OCI-LY7 (cell line): ENCODE measurements around the gene ARRB1. TPM values are rescaled to one million over a fixed set of nuclear protein-coding genes. Genes with fewer than 3 reads are reported as not detected.

ENCODE experiments used
- BruUV-seq: library from RNA; stranded (reverse); fragments of 400-500 nt; replicated peaks from 2 replicates; lab custom pipeline; 2021; lab: Mats Ljungman, UMichigan
- CTCF ChIA-PET: fragments of 300-600 bp; sonication (Branson Sonifier 250); formaldehyde crosslinking; loops from one replicate; lab custom pipeline; 2022; ENCODE audit warnings: antibody characterized with exemption; ENCODE audit not compliant: unreplicated experiment; lab: Charles Lee
- POLR2A ChIA-PET: fragments of 300-600 bp; sonication (Branson Sonifier 250); formaldehyde crosslinking; loops from one replicate; lab custom pipeline; 2022; ENCODE audit warnings: antibody characterized with exemption; lab: Charles Lee
- DNase-seq: peaks from one replicate; pipeline ENCODE4 v3.0.0-alpha.2; 2015; ENCODE audit warnings: low spot score
- H2AFZ ChIP-seq: fragments of 200-600 bp; sonication (generic), shearing (Covaris generic); 2 replicates; pipeline ENCODE4 v1.6.1; 2014; ENCODE audit warnings: mild to moderate bottlenecking, antibody characterized with exemption, low read length, moderate library complexity
- H3K27ac ChIP-seq: fragments of 200-600 bp; sonication (generic); 2 replicates; pipeline ENCODE4 v1.5.1; 2014; ENCODE audit warnings: mixed run types, low read depth, mild to moderate bottlenecking, moderate library complexity, low read length, inconsistent platforms; ENCODE audit not compliant: poor library complexity, severe bottlenecking
- H3K36me3 ChIP-seq: fragments of 200-600 bp; sonication (generic); 2 replicates; pipeline ENCODE4 v1.6.1; 2014; ENCODE audit warnings: mild to moderate bottlenecking, antibody characterized with exemption, low read length, moderate library complexity, mixed read lengths; ENCODE audit not compliant: insufficient read depth
- H3K4me1 ChIP-seq: fragments of 200-600 bp; sonication (generic); 2 replicates; pipeline ENCODE4 v1.5.1; 2014; ENCODE audit warnings: mild to moderate bottlenecking, low read length; ENCODE audit not compliant: insufficient read depth, poor library complexity, severe bottlenecking
- H3K4me2 ChIP-seq: fragments of 200-600 bp; sonication (generic); 2 replicates; pipeline ENCODE4 v1.6.1; 2014; ENCODE audit warnings: mild to moderate bottlenecking, low read length
- H3K4me3 ChIP-seq: fragments of 200-600 bp; sonication (generic); 2 replicates; pipeline ENCODE4 v1.5.1; 2014; ENCODE audit warnings: mild to moderate bottlenecking, low read depth, low read length; ENCODE audit not compliant: poor library complexity, severe bottlenecking
- H3K79me2 ChIP-seq: fragments of 200-600 bp; sonication (generic); 2 replicates; pipeline ENCODE4 v1.6.1; 2016; ENCODE audit warnings: low read depth, mild to moderate bottlenecking, low read length, moderate library complexity, mixed read lengths; ENCODE audit not compliant: insufficient read depth
- H3K9me2 ChIP-seq: fragments of 200-600 bp; sonication (generic); 2 replicates; pipeline ENCODE4 v1.6.1; 2016; ENCODE audit warnings: mild to moderate bottlenecking, low read length, mixed read lengths; ENCODE audit not compliant: insufficient read depth
- H3K9me3 ChIP-seq: fragments of 200-600 bp; sonication (generic); 2 replicates; pipeline ENCODE4 v1.6.1; 2014; ENCODE audit warnings: mild to moderate bottlenecking, mixed run types, low read length, mixed read lengths
- H4K20me1 ChIP-seq: fragments of 200-600 bp; sonication (generic); 2 replicates; pipeline ENCODE4 v1.6.1; 2014; ENCODE audit warnings: mild to moderate bottlenecking, antibody characterized with exemption, low read length, moderate library complexity, mixed read lengths; ENCODE audit not compliant: insufficient read depth
- CTCF ChIP-seq: fragments of 200-600 bp; sonication (generic); conservative IDR thresholded peaks from 2 replicates; pipeline ENCODE4 v1.5.1; 2014; ENCODE audit warnings: mild to moderate bottlenecking, antibody characterized with exemption, low read length, moderate library complexity, mixed read lengths
- EZH2phosphoT487 ChIP-seq: fragments of 200-600 bp; sonication (generic); IDR thresholded peaks from 2 replicates; pipeline ENCODE4 v1.6.1; 2018; ENCODE audit warnings: low read depth, borderline replicate concordance, mild to moderate bottlenecking, mixed run types, antibody characterized with exemption, low read length, moderate library complexity, mixed read lengths
- intact Hi-C: fragments of 100-400 bp; cut with micrococcal nuclease; formaldehyde crosslinking; loops from one replicate; pipeline ENCODE4 v1.10.0; 2022; ENCODE audit not compliant: unreplicated experiment
- total RNA-seq, 2 experiments: library from RNA; depleted of rRNA in 1 of 2; stranded (reverse); fragments of >200 nt in 1 of 2; shearing (Covaris generic) in 1 of 2; gene quantifications; 2 replicates each; pipeline ENCODE4 v1.2.3, GENCODE V29; 2014 to 2022

ARRB1 gene
- total RNA-seq, 2 experiments from 2014 or later, result not detected

DNA sequence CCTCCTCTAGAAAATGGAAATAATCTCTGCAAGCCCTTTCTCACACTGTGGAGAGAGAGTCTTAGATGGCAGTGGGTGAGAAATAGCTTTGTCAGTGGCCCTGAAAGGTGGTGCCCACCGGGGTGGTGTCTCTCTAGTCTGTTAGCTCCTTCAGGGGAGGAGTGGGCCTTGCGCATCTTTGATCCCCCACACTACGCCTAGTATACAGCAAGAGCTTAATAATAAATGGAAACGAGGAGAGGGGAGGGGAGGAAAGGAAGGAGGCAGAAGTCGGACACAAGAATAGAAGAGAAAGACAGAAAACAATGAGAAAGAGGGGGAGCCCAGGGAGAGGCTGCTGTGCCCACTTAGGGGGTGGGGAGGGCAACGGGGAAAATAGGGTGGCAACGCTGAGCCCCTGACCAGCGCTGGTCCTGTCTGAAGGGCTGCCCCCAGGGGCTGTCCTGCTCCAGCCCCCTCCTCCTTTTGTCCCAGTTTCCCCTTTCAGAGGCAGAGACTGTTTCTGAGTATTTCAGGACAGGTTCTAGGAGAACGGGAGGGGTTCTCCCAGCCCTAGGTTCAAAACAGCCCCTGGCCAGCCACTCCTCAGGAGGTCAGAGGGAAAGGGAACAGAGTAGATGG, 1.2 kb downstream of the ARRB1 start:
- H3K4me1 ChIP-seq, result no peaks in the 10 kb centered on the region
- no peak for TF ChIP-seq CTCF
- TF ChIP-seq EZH2phosphoT487, result no peak
- no peaks in the 10 kb centered on the region for H3K9me3 ChIP-seq
- POLR2A ChIA-PET, result no interaction called here
- H2AFZ ChIP-seq, result 0 out of 2 replicates have a peak overlapping the region, but pooled peaks have one; percentile 0
- no peaks in the 10 kb centered on the region for H3K79me2 ChIP-seq
- no TSS peak for BruUV-seq
- CTCF ChIA-PET, result interaction anchor here (0.6 kb wide), 1 partner anchor 17 kb away, joined by 4 read pairs; no protein-coding TSS in a partner anchor
- no peaks in the 10 kb centered on the region for H4K20me1 ChIP-seq
- no peak for DNase-seq
- intact Hi-C loops, result no loop called here
- no peak overlapping the region for H3K4me3 ChIP-seq
- H3K36me3 ChIP-seq, result no peaks in the 10 kb centered on the region
- no peak overlapping the region for H3K4me2 ChIP-seq
- no peaks in the 10 kb centered on the region for H3K9me2 ChIP-seq
- H3K27ac ChIP-seq, result no peak overlapping the region

- DNase-seq, result no peak
- CTCF ChIA-PET, result interaction anchor here (0.6 kb wide), 1 partner anchor 17 kb away, joined by 4 read pairs; no protein-coding TSS in a partner anchor
- intact Hi-C loops, result no loop called here
- BruUV-seq, result no TSS peak
- no peak overlapping the region for H3K4me3 ChIP-seq
- H2AFZ ChIP-seq, result 0 out of 2 replicates have a peak overlapping the region, but pooled peaks have one; percentile 0
- no peak for TF ChIP-seq CTCF
- TF ChIP-seq EZH2phosphoT487, result no peak
- H3K36me3 ChIP-seq, result no peaks in the 10 kb centered on the region
- POLR2A ChIA-PET, result interaction anchor here (0.6 kb wide), 1 partner anchor 219 kb away, joined by 3 read pairs; no protein-coding TSS in a partner anchor
- H4K20me1 ChIP-seq, result no peaks in the 10 kb centered on the region
- H3K79me2 ChIP-seq, result no peaks in the 10 kb centered on the region
- H3K27ac ChIP-seq, result no peak overlapping the region
- no peak overlapping the region for H3K4me2 ChIP-seq
- no peaks in the 10 kb centered on the region for H3K9me2 ChIP-seq
- no peaks in the 10 kb centered on the region for H3K4me1 ChIP-seq
- H3K9me3 ChIP-seq, result no peaks in the 10 kb centered on the region
Observed at GRCh38 chr11:75349521-75350116, 1.8 kb downstream of the ARRB1 start.
